DND-41 (cell line): Measurements from ENCODE around the gene CACHD1.

Experiments
- EZH2 ChIP-seq: IDR thresholded peaks from 3 replicates; pipeline ENCODE4 v1.6.1; 2012; ENCODE audit warnings: borderline replicate concordance, low read depth, mild to moderate bottlenecking, moderate library complexity, low read length, inconsistent platforms; ENCODE audit not compliant: severe bottlenecking
- TF ChIP-seq, protein P1 (sequence below): IDR thresholded peaks from 2 replicates; pipeline ENCODE4 v1.5.1; 2012; ENCODE audit warnings: borderline replicate concordance, low read length, moderate library complexity, mild to moderate bottlenecking; ENCODE audit not compliant: poor library complexity, severe bottlenecking; ENCODE audit errors: extremely low read depth

DNA sequence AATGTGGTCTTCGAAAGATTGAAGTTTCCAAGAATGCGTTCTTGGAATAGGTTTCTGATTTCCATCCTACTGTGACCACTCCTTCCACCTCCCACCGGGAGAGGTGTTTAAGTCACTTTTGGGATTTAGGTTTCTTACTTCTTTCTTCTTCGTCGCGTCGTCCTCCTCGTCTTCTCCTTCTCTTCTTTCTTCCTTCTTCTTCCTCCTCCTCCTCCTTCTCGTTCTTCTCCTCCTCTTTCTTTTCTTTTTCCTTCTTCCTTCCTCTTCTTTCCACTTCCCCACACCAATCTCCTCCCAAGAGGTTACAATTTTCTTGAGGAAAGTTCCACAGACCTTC is 2.1 kb downstream of the CACHD1 start:
- TF ChIP-seq, protein P1, sequence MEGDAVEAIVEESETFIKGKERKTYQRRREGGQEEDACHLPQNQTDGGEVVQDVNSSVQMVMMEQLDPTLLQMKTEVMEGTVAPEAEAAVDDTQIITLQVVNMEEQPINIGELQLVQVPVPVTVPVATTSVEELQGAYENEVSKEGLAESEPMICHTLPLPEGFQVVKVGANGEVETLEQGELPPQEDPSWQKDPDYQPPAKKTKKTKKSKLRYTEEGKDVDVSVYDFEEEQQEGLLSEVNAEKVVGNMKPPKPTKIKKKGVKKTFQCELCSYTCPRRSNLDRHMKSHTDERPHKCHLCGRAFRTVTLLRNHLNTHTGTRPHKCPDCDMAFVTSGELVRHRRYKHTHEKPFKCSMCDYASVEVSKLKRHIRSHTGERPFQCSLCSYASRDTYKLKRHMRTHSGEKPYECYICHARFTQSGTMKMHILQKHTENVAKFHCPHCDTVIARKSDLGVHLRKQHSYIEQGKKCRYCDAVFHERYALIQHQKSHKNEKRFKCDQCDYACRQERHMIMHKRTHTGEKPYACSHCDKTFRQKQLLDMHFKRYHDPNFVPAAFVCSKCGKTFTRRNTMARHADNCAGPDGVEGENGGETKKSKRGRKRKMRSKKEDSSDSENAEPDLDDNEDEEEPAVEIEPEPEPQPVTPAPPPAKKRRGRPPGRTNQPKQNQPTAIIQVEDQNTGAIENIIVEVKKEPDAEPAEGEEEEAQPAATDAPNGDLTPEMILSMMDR: no peak
- TF ChIP-seq EZH2: no peak
